GM18507 (cell line): ENCODE results near the gene SEMA5A.

Source experiments
- DNase-seq: peaks from one replicate; pipeline ENCODE4 v3.0.0; 2011; ENCODE audit warnings: low read depth; ENCODE audit not compliant: insufficient read length; ENCODE audit errors: extremely low spot score
- FAIRE-seq: peaks from 2 replicates; lab custom pipeline; 2011; peaks lifted over from hg19 to GRCh38; lab: Jason Lieb, UNC

The SEMA5A gene

DNA sequence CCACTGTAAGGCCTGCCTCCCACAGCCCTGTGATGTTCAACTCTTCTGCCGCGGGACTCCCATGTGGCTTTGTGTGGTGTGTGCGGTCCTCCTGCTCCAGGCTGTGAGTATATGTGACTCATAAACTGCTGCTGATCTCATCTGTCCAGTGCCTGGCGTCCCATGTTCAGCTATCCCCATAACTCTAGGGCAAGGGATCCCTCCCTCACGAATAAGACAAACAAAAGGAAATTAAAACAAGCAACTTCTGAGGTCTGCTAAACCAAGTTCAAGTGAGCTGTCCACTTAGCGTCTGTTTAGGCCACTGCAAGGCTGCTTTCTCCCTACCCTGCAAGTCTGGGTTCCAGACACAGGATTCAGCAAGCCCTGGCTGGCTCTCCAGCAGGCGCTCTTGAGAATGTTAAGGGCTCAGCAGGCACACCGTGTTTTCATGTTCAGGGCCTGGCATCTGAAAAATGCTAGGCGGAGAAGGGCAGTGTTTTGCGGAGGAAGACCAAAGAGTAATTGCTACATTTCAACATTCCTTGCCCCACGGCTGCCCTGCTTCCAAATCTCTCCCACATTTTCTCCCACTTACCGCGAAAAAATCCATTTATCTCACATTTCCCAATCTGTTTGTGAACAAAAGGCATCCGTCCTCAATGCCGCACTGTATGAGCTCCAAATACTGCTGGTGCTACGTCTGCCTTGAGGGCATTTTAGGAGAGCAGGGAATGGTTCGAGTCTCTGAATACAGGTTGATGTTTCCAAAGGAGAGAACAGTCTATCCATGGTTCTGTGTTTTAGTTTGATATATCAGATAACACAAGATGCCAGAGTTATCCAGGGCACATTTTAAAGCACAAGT is 280.2 kb downstream of the SEMA5A start:
- DNase-seq (no peak), FAIRE-seq (no peak)

DNA sequence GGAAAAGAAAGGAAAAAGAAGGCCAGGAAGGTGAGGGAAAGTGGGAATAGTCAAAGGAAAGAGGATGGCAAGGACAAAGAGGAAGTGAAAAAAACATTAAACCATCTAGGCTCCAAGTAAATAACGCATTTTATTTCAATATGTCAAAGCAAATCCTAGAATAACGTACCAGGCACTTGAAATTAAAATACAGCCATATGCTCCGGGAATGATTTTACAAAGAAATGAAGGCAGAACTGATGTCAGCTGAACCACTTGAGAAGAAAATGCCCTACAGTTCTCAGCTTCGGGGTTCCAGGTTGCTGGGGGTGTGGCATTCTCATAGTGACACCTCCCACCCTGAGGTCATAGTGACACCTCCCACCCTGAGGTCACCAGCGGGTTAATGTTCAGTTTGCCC is 281.6 kb downstream of the SEMA5A start:
- no peak for FAIRE-seq
- no peak for DNase-seq

DNA sequence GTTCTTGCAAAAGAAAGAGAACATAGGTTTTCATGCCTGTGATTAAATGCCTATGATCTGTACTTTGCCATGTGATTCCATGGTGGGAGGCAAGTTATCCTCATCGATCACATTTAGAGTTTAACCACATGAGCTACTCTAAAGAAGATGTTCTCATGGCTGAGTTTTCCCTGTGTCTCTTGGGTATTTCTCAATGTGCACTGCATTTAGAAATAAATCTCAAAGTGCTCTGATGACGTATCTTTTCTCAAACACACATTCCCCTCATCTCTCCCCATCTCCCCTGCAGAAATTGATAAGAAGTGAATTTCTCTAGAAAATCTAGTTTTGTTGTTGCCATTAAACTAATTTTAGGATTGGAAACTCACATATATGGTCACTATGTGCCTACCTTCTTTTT is 282.2 kb downstream of the SEMA5A start:
- FAIRE-seq (no peak), DNase-seq (no peak)

DNA sequence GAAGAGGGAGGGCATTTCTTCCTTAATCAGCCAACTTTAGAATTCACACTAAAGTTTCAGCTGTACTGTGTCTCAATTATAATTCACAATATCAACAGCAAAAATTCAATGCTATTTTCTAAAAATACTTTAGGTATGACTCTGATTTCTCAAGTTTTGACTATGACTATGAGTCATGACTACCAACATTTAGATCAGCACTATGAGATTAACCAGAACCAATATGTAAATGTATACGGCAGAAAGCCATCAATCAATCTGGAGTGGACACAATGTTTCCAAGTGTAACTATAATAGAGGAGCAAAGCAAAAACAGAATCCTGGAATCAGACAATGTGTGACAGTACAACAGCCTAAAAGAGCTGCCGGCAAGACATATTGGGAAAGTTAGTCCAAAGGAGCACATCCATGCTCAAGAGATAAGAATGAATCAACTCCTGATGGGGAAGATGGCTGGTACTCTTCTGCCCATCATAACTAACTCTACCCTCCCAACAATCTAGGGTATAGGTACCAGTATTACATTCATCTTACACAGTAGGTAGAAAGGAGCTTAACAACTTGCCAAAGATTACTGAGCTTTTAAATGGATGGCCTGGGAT is 294.4 kb downstream of the SEMA5A start:
- FAIRE-seq, result no peak
- no peak for DNase-seq

DNA sequence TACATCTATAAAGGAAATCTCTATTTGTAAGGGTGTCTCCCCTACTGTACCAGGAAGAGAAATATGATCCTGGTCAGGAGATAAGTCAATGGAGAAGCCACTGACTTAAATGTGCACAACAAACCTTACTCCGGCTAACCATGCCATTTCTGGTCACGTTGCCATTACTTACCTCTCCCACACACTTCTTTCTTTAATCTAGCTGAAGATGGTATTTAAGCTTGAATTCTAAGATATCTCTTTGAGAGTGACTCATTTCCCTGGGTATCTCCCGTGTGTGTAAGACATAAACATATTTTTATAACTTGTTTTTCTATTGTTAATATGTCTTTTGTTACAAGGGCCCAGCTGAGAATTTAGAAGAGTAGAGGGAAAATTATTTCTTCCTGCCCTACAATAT is 296.6 kb downstream of the SEMA5A start:
- FAIRE-seq (no peak), DNase-seq (no peak)

DNA sequence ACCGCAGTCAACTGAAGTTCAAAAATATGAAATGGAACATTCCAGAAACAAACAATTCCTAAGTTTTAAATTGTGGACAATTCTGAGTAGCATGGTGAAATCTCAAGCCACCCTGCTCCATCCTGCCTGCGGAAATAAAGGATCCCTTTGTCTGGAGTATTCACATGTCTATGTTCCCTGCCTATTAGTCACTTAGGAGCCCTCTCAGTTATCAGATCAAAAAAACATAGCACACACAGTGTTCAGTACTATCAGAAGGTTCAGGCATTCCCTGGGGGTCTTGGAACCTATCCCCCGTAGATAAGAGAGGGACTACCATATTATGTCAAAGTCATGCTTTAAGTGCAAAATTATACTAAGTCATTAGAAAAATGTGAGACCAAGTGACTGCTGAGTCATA is 300.8 kb downstream of the SEMA5A start:
- FAIRE-seq, result no peak

DNA sequence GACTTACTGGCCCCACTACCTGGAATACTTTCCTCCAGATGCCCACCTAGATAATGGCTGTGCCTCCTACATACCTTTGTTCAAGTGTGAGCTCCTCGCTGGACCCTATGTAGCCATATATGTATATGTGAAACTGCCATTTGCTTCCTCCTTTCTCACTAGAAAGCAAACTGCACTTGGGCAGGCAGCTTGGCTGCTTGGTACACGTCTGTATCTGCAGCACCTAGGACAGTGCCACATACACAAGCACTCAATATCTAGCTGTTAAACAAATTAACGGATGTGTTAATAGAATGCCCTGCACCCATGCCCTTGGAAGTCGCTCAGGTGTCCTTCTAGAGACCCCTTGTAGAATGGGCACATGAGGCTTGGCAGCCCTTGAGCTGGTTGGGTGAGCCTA is 301.5 kb downstream of the SEMA5A start:
- DNase-seq, result no peak
- no peak for FAIRE-seq

More for the DNA sequence above, 300.8 kb downstream of the SEMA5A start:
- no peak for DNase-seq

DNA sequence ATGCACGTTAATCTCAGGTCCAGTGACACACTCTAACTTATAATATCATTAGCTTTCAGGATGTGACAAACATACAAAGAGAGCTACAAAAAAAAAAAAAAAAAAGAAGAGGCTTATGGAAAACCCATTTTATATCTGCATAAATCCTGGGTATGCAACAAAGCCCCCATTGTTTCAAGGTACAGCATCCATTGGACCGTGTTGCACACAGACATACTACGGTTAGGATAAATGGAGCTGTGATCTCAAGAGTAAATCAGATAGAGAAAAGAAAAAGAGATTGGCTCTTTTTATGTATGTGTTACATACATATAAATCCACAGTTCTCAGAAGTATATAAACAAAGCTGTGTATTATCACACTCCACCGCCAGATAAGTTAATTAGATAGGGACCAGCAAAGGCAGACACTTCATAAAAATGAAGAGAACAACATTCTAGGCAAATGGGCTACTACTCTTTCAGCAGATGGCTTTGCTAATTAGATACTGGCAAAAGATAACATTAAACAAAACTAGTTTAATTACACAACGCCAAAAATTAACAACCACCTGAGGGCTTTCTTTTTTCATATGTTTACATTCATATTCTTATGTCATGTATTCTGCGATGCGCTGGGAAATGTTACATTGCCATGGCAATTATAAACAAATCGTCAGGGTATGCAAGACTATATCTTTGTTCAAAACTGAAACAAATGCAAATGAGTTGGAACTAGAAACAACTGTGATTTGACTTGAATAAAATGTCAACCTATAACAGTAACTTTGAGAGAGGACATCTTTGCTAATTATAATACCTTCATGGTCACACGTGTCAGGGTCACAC is 304.2 kb downstream of the SEMA5A start:
- DNase-seq (no peak), FAIRE-seq (no peak)

DNA sequence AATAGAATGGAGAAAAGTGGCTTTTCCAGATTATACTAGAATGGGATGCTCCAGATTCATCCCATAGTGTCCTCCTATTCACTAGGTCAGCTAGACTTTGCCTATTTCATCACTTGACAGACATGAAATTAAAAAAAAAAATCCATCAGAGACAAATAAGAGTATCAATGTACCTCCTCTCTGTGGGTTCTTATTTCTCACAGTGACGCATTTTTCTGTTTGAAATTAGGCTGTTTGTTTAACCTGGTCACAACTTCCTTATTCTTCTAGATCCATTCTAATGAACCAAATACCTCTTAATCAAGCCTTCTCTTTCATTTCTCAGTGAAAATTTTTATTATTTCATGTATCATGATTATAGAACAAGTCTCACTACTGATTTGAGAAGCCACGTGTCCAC is 305.4 kb downstream of the SEMA5A start:
- no peak for FAIRE-seq
- DNase-seq, result no peak

DNA sequence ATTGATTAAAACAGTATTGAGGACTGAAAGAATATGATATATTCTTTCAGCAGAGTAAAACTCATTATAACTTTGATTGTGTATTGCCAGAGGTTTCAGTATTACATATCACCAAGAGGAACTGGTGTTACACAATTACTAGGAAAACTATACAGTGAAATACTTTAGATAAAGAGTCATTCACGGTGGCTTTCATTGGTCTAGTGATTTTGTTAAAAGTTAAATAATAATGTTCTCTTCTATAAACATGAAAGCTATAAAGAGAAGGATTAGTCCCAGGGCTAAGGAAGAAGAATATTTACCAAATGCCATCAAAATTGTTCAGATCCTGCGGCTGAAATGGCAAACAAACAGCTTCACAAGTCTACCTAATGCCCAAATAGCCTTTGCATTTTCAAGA is 306.2 kb downstream of the SEMA5A start:
- FAIRE-seq (no peak), DNase-seq (no peak)

DNA sequence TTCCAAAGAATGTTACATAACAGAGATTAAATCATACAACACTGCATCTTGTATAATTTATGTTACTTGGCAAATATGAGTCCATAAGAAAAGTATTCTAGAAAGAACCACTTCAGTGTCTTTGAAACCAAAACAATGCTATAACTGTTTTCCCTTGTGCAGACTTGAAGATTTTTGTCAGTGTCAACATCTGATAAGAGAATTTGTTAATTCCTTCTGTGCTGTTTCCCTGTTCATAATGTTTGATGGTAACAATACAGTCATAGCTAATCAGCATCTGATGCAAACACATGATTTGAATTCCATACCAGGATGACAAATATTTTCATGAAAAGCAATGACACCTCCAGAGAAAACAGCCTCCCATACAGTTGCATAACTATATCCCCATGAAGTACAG is 306.8 kb downstream of the SEMA5A start:
- FAIRE-seq, result no peak
- no peak for DNase-seq

DNA sequence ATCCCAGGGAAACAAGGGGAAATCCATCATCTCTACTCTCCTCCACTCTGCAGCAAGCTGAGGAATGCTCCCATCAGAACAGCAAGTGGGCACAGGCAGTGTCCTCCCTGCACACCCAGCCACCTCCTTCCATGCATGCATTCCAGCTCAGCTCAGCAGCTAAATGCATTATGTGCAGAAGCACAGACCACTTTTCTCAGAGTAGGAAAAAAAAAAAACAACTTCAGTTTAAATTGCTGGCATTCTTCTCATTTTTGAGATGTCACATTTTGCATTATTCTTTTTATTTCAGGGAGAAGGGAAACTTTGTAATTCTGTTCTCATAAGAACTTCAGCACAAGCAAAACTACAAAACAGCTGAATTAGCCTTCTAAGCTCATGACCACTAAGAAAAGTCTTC is 312.2 kb downstream of the SEMA5A start:
- no peak for DNase-seq
- FAIRE-seq, result no peak

DNA sequence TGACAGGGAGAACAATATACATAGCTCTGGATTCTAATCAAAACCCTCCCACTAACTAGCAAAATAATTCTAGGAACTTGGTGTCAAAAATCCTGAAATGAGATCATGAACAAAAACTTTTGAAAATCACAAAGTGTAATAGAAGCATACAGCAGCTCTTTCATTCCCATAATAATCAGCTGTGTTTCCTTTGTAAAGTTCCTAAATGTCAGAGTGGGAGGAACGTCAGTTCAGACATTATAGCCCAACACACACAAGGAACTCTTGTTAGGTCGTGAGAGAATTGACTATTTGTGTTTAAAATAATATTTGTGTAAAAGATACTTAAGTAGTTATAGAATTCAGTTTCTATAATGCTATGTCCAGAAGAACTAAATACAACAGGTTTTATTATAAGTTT is 312.8 kb downstream of the SEMA5A start:
- FAIRE-seq (no peak), DNase-seq (no peak)

DNA sequence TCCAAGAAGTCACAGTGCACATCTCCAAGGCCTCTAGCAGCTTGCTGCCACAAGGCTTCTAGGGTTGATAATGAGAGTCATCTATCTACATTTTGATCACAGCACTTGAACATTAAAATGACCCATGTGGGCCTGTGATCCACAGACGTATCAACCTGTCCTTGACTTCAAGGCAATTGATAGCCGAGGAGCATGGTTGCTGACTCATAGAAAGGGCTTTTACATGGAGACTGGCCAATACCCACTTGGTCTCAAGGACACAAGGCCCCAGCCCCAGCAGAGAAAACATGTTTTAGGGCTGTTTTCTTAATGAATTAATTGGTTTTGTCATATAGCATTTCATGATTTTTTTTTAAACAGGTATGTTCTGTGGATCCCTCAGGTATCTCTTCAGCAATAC is 314.0 kb downstream of the SEMA5A start:
- FAIRE-seq (no peak), DNase-seq (no peak)

DNA sequence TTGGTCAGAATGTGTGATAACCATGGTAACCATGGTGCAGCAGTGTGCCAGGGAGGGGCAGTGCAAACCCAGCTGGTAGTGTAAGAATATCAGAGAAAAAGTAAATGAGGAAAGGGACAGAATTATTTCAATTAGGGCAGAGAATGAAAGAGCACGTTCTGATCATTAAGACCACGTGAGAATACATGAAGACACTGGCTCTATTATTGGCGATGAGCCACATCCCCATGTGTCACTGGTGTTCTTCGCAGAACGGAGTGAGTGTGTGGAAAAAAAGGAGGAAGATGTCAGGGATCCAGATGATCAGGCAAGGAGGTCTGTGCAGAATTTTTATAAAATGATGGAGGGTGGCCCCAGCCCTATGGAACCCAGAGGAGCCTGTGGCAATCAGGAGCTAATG is 315.5 kb downstream of the SEMA5A start:
- FAIRE-seq, result no peak
- no peak for DNase-seq

DNA sequence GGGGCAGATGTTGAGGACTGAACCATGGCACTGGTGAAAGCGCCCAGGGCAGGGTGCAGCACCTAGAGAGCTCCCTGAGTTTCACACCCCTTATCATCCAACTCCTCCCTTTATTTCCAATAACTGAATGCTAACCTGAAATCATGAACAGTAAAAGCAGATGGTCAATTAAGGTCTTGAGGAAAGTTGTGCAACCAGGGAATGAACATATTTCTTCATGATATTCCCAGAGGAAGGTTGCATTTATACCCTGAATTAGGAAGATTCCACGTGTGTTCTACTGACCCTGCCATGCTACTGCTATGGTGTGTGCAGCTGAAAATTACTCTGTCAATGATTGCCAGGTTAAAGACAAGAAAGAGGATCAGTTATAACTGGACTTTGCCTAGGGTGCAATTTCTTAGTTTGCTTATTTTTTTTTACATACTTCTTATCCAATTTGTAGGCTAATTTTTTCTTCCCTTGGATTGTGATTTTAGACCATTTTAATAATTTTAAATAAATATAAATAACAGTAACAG is 319.8 kb downstream of the SEMA5A start:
- no peak for FAIRE-seq

DNA sequence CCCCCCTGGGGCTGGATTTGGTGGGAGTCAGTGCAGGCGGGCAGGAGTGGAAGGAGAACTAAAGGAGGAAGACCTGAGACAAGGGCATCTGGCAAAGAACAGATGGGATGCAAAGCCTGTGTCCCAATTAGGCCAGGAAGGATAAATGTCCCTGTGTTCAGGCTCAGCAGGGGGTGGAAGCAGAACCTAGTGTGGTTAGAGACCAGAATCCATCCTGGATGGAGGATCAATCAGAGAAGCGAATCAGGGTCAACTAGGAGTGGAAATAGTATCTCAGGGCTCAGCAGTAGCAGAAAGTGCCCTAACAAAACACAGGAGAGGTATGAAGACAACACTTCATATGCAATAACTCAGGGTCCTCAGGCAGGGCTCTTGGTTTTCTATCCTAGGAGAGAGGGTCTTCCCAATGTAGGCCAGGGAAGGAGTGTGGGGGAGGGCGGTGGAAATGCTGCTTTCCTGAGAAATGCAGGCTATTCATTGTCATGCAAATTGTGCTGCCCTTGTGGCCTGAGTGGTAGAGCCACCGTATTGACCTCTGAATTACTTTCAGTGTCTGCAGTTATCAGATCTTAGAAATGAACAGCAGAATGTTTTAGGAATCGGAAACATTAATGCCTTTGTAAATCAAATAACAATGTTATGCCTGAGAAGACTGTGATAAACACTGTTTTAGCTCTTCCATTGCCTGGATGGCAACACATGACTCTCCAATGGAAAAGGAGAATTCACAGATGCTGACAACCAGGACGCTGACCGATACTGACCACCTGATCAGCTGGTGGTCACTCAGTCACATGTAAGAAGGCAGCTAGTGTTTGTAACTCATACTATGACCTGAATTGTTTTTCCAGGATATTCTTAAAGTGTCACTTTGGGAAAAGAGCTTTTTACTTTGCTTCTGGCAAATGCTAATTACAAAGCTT is 323.6 kb downstream of the SEMA5A start:
- DNase-seq (no peak), FAIRE-seq (no peak)

More for the DNA sequence above, 319.8 kb downstream of the SEMA5A start:
- no peak for DNase-seq

DNA sequence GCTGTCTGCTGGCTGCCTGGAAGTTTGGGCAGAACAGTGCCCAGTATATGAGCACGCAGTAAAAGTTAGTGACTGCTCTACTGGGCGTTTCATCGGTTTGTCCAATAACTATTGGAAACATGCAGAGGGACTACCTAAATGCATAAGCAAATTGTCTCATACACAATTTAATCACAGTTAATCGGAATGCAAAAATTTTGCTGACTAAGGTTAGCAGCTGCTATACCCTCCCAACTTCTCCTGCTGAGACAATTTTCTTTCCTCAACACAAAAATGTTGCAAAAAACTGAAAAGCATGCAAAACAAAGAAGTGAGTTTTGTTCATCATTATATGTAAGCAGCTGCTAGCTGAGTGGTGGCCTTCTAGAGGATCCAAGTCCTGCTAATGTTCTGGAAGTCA is 327.5 kb downstream of the SEMA5A start:
- DNase-seq (no peak), FAIRE-seq (no peak)

DNA sequence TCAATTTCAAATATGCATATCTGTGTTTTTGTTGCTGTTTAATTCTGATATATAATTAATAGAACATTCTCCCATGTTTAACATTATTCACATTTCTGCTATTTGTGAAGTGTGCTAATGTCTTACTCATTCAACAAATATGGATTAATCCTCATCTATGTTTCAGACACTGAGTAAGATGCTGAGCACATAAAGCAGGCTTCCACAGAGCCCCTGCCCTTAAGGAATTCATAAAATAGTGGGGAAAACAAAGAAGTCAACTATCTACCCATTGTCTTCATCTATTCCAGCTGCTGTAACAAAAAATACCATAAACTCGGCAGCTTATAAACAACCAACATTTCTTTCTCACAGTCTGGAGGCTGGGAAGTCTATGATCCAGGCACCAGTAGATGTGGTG is 333.3 kb downstream of the SEMA5A start:
- DNase-seq (no peak), FAIRE-seq (no peak)
